Astrocyte of the cerebellum (primary cell): ENCODE measurements around the gene POU5F1.
"Not testable (repeated sequence)": the region's sequence is repeated elsewhere in the genome, so short reads cannot be mapped to it uniquely, and the experiment has no call there.

ENCODE experiments used
- DNase-seq: peaks from one replicate; pipeline ENCODE4 v3.0.0-alpha.2; 2011; ENCODE audit warnings: low read depth
- H3K4me3 ChIP-seq: 2 replicates; pipeline ENCODE4 v1.5.1; 2011; ENCODE audit warnings: mild to moderate bottlenecking, low read depth, low read length, moderate library complexity
- CTCF ChIP-seq: IDR thresholded peaks from 2 replicates; pipeline ENCODE4 v1.5.1; 2012; ENCODE audit warnings: low read length, low read depth, moderate library complexity, mild to moderate bottlenecking; ENCODE audit errors: missing control alignments
- in situ Hi-C: cut with HindIII; loops from 2 replicates; pipeline ENCODE4 v1.10.0; 2017; ENCODE audit warnings: low sequenced_read_pairs

The POU5F1 gene

DNA sequence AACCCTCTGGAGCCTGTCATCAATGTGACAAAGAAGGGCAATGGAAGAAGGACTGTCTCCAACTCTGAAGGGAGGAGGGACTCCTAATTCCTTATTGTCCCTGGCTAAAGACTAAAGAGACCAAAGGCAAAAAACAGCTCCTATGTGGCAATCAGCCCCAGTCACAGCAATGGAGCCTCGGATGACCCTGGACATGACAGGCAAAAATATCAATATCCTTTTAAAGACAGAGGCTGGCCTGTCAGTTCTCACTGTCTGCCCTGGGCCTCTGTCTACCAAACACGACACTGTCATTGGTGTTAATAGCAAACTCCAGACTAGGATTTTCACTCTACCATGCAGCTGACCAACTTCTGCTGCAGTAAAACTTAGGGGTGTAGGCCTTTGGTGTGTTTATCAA is 38.0 kb upstream of the POU5F1 start:
- in situ Hi-C loops, result no loop called here
- TF ChIP-seq CTCF, result no peak
- DNase-seq, result no peak
- no peak overlapping the region for H3K4me3 ChIP-seq

DNA sequence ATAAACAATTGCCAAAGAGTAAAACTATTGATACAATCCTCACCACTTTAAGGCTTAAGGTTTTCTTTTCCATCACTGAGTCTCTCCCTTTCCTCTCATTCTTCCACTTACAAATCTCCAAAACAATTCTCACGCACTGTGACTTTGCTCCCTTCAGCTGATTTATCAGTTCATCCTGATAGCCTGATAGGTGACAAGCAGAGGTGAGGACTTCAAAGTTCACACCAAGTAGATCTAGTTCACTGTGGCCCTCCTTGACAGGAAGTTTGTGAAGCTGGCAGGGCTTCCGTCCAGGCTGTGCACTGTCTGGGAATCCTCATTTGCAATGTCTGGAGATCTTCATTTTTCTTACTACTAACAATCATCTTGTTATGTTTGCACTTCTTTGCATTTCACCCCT is 35.2 kb upstream of the POU5F1 start:
- no peak overlapping the region for H3K4me3 ChIP-seq
- in situ Hi-C loops, result no loop called here
- DNase-seq, result no peak
- TF ChIP-seq CTCF, result no peak

GRCh38 chr6:31204751-31205145 is 34.3 kb upstream of the POU5F1 start:
- DNase-seq, result no peak
- no peak overlapping the region for H3K4me3 ChIP-seq
- TF ChIP-seq CTCF, result no peak
- in situ Hi-C loops, result no loop called here

- DNase-seq, result no peak
- H3K4me3 ChIP-seq, result peak overlapping the region; percentile 2
- no peak for TF ChIP-seq CTCF
- in situ Hi-C loops, result no loop called here
These were observed 33.0 kb upstream of the POU5F1 start for GRCh38 chr6:31203345-31203979.

- DNase-seq, result no peak
- H3K4me3 ChIP-seq, result no peak overlapping the region
- in situ Hi-C loops, result no loop called here
These were observed 32.0 kb upstream of the POU5F1 start for GRCh38 chr6:31202259-31203166.

DNA sequence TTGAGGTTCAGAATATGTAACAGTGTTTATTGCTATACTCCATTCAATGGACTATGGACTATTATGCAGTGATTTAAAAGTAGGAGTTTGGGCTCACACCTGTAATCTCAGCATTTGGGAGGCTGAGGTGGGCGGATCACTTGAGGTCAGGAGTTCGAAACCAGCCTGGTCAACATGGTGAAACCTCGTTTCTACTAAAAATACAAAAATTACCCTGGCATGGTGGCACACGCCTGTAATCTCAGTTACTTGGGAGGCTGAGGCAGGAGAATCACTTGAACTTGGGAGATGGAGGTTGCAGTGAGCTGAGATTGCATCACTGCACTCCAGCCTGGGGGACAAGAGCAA is 28.6 kb upstream of the POU5F1 start:
- DNase-seq, H3K4me3 ChIP-seq, in situ Hi-C loops: not testable (repeated sequence)

More at GRCh38 chr6:31202259-31203166, 32.0 kb upstream of the POU5F1 start:
- TF ChIP-seq CTCF, result no peak

GRCh38 chr6:31197559-31198305 is 27.2 kb upstream of the POU5F1 start:
- peak; percentile 24 for DNase-seq
- in situ Hi-C loops, result no loop called here
- no peak for TF ChIP-seq CTCF
- peak overlapping the region; percentile 74 for H3K4me3 ChIP-seq

- DNase-seq, in situ Hi-C loops: not testable (repeated sequence)
These were observed 26.0 kb upstream of the POU5F1 start for GRCh38 chr6:31196251-31197022.

DNA sequence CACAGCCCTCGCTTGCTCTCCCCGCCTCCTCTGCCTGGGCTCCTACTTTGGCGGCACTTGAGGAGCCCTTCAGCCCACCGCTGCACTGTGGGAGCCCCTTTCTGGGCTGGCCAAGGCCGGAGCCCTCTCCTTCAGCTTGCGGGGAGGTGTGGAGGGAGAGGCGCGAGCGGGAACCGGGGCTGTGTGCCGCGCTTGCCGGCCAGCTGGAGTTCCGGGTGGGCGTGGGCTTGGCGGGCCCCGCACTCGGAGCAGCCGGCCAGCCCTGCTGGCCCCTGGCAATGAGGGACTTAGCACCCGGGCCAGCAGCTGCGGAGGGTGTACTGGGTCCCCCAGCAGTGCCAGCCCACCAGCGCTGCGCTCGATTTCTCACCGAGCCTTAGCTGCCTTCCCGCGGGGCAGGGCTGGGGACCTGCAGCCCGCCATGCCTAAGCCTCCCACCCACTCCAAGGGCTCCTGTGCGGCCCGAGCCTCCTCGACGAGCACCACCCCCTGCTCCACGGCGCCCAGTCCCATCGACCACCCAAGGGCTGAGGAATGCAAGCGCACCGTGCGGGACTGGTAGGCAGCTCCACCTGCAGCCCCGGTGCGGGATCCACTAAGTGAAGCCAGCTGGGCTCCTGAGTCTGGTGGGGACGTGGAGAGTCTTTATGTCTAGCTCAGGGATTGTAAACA is 25.0 kb upstream of the POU5F1 start:
- in situ Hi-C loops, H3K4me3 ChIP-seq, DNase-seq: not testable (repeated sequence)

More at GRCh38 chr6:31196251-31197022, 26.0 kb upstream of the POU5F1 start:
- peak overlapping the region; percentile 74 for H3K4me3 ChIP-seq
